Endothelial cell of umbilical vein (primary cell): ENCODE measurements around the gene KCNQ2. TPM values are rescaled to one million over a fixed set of nuclear protein-coding genes. Genes with fewer than 3 reads are reported as not detected.

Experiments used
- BruUV-seq: library from RNA; stranded (reverse); fragments of 400-500 nt; replicated peaks from 2 replicates; lab custom pipeline; 2021; lab: Mats Ljungman, UMichigan
- CTCF ChIA-PET: fragments of 300-600, 350-600 bp; sonication (Branson Sonifier 250); formaldehyde crosslinking; loops from one replicate; lab custom pipeline; 2021; ENCODE audit warnings: antibody characterized with exemption, inconsistent platforms; lab: Charles Lee
- POLR2A ChIA-PET: fragments of 300-600, 350-600 bp; sonication (Branson Sonifier 250); formaldehyde crosslinking; loops from one replicate; lab custom pipeline; 2021; ENCODE audit warnings: antibody characterized with exemption, inconsistent platforms; lab: Charles Lee
- DNase-seq: peaks from one replicate; pipeline ENCODE4 v3.0.0-alpha.2; 2011; ENCODE audit warnings: low read depth, low spot score
- FAIRE-seq: peaks from 2 replicates; lab custom pipeline; 2011; peaks lifted over from hg19 to GRCh38; lab: Jason Lieb, UNC
- H2AFZ ChIP-seq: 2 replicates; pipeline ENCODE4 v1.6.0; 2012; ENCODE audit warnings: low read depth, low read length, control low read depth, inconsistent platforms
- H3K27ac ChIP-seq: 2 replicates; pipeline ENCODE4 v1.5.1; 2011; ENCODE audit warnings: low read depth, mild to moderate bottlenecking, control low read depth, low read length, moderate library complexity; ENCODE audit not compliant: insufficient read depth
- H3K27me3 ChIP-seq, 2 experiments: 2 replicates each; pipeline versions ENCODE4 v1.6.0 to v1.6.1; 2011; ENCODE audit warnings: low read length in 2 of 2, mixed read lengths in 1 of 2; ENCODE audit not compliant: control insufficient read depth in 2 of 2, insufficient read depth in 2 of 2
- H3K36me3 ChIP-seq, 2 experiments: 2 replicates in 1 of 2; 3 replicates in 1 of 2; pipeline ENCODE4 v1.5.1; 2011; ENCODE audit warnings: low read length in 2 of 2, mild to moderate bottlenecking in 1 of 2, moderate library complexity in 1 of 2; ENCODE audit not compliant: control insufficient read depth in 2 of 2, insufficient read depth in 2 of 2; ENCODE audit errors: extremely low read depth in 1 of 2
- H3K4me1 ChIP-seq: 3 replicates; pipeline ENCODE4 v1.5.1; 2011; ENCODE audit warnings: mild to moderate bottlenecking, low read length; ENCODE audit not compliant: control insufficient read depth, insufficient read depth; ENCODE audit errors: extremely low read depth
- H3K4me2 ChIP-seq: 2 replicates; pipeline ENCODE4 v1.6.1; 2011; ENCODE audit warnings: low read length, control low read depth, mixed read lengths; ENCODE audit not compliant: insufficient read depth
- H3K4me3 ChIP-seq, 3 experiments: fragments of 200-600 bp in 1 of 3; sonication (generic), shearing (Covaris generic) in 1 of 3; replicated peaks in 1 of 3; 2 replicates each; pipeline ENCODE4 v1.5.1; 2011 to 2016; ENCODE audit warnings: control low read depth in 3 of 3, low read length in 3 of 3, mild to moderate bottlenecking in 2 of 3, inconsistent platforms in 1 of 3, low read depth in 1 of 3, moderate library complexity in 1 of 3; ENCODE audit not compliant: insufficient read depth in 1 of 3
- H3K79me2 ChIP-seq: 2 replicates; pipeline ENCODE4 v1.6.0; 2012; ENCODE audit warnings: low read length, inconsistent platforms; ENCODE audit not compliant: control insufficient read depth, insufficient read depth
- H3K9ac ChIP-seq: replicated peaks from 2 replicates; pipeline ENCODE3; 2011; ENCODE audit warnings: low read length, control low read depth; ENCODE audit not compliant: insufficient read depth; ENCODE audit errors: extremely low read depth
- H3K9me1 ChIP-seq: replicated peaks from 3 replicates; pipeline ENCODE4 v1.6.0; 2011; ENCODE audit warnings: mild to moderate bottlenecking, low read length; ENCODE audit not compliant: control insufficient read depth, insufficient read depth; ENCODE audit errors: extremely low read depth
- H3K9me3 ChIP-seq: replicated peaks from 2 replicates; pipeline ENCODE4 v1.5.1; 2012; ENCODE audit warnings: low read length, inconsistent platforms; ENCODE audit not compliant: control insufficient read depth, insufficient read depth
- H4K20me1 ChIP-seq: replicated peaks from 2 replicates; pipeline ENCODE3; 2011; ENCODE audit warnings: mild to moderate bottlenecking, low read length; ENCODE audit not compliant: control insufficient read depth, insufficient read depth; ENCODE audit errors: extremely low read depth
- CTCF ChIP-seq, 2 donors: IDR thresholded peaks; 1 replicate in 1 of 2; 2 replicates in 1 of 2; pipeline ENCODE4 v1.5.1; 2011; ENCODE audit warnings: low read length in 2 of 2, mild to moderate bottlenecking in 2 of 2, moderate library complexity in 2 of 2, control low read depth in 1 of 2, inconsistent platforms in 1 of 2, low read depth in 1 of 2; ENCODE audit not compliant: insufficient read depth in 1 of 2; ENCODE audit errors: extremely low read depth in 1 of 2
- EZH2 ChIP-seq: IDR thresholded peaks from 2 replicates; pipeline ENCODE4 v1.6.1; 2012; ENCODE audit warnings: borderline replicate concordance, low read depth, mild to moderate bottlenecking, moderate library complexity, low read length, inconsistent platforms; ENCODE audit not compliant: severe bottlenecking
- FOS ChIP-seq: IDR thresholded peaks from 2 replicates; pipeline ENCODE4 v1.6.1; 2011; ENCODE audit warnings: mild to moderate bottlenecking, low read length, moderate library complexity, borderline replicate concordance; ENCODE audit not compliant: insufficient read depth
- JUN ChIP-seq: IDR thresholded peaks from 2 replicates; pipeline ENCODE4 v1.6.1; 2011; ENCODE audit warnings: borderline replicate concordance, low read depth; ENCODE audit not compliant: insufficient read length, insufficient read depth
- POLR2AphosphoS5 ChIP-seq: IDR thresholded peaks from 2 replicates; pipeline ENCODE4 v1.6.1; 2012; ENCODE audit warnings: low read depth, mild to moderate bottlenecking, control low read depth, low read length, moderate library complexity; ENCODE audit not compliant: insufficient read depth
- dilution Hi-C: fragments of 300-500 bp; cut with MboI; formaldehyde crosslinking; loops from one replicate; pipeline ENCODE4 v1.15.0; 2019; ENCODE audit warnings: low sequenced_read_pairs; ENCODE audit not compliant: extremely low pct_ligation_motif_present
- intact Hi-C: fragments of 100-400 bp; cut with micrococcal nuclease; formaldehyde crosslinking; loops from one replicate; pipeline ENCODE4 v1.10.0; 2022
- polyA plus RNA-seq, 4 experiments: library from polyadenylated mRNA; depleted of rRNA in 3 of 4; stranded (reverse) in 3 of 4; unstranded in 1 of 4; fragments of >200 nt; gene quantifications; 2 replicates each; pipeline versions ENCODE4 v1.2.1 to v1.2.3, GENCODE V29; 2011 to 2012; ENCODE audit warnings: missing spikeins in 1 of 4
- total RNA-seq: library from RNA; stranded (reverse); gene quantifications from 2 replicates; pipeline ENCODE4 v1.2.3, GENCODE V29; 2021
- TF ChIP-seq, protein P1 (sequence below): IDR thresholded peaks from 2 replicates; pipeline ENCODE4 v1.6.1; 2011; ENCODE audit not compliant: insufficient read depth, insufficient read length

Gene KCNQ2
- total and polyA plus RNA-seq, 2 donors (not counting 3 experiments of a cell fraction or from before 2014, with no cell fraction given), result not detected

DNA sequence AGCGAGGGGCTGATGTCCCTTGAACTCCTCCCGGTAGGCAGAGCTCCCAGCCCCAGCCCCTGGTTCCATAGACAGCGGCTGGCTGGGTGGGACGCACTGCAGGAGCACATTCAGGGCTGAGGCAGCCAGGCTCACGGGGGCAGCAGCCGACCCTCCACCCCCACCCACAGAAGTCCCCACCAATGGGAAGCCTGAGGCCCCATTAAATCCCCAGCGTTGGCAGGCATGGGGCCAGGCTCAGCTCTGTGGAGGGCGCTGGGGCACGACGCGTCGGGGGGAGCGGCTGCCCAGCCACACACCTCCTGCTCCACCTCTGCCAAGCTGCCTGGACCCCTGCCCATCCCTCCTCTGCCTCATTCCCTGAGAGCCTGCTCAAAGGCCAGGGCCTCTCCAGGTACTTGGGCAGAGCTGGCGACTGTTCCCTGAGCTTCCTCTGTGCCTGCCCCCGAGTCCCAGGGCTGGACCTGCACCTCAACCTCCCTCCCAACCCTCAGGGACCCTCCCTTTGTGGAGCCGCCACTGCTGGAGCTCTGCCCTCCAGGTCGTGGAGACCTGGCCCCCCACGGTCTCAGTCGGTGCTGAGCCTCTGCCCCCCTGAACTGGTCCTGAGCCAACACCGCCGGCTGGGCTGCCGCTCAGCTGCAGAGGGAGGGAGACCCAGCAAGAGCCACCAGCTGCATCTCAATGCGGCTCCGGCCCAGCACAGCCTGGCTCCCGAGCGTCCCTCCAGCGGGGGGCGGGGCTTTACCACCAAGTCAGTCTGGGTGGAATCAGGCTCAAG lies 120.5 kb downstream of the KCNQ2 start:
- ChIA-PET CTCF (no interaction called here), POLR2A (no interaction called here)
- dilution Hi-C loops, result no loop called here
- BruUV-seq, result no TSS peak
- no peak for TF ChIP-seq EZH2
- no peak for TF ChIP-seq POLR2AphosphoS5
- TF ChIP-seq, protein P1, sequence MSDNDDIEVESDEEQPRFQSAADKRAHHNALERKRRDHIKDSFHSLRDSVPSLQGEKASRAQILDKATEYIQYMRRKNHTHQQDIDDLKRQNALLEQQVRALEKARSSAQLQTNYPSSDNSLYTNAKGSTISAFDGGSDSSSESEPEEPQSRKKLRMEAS, result no peak
- TF ChIP-seq JUN, result no peak
- no peak for TF ChIP-seq FOS
- no peak for TF ChIP-seq CTCF (IDR thresholded peaks at IDR 0.05; ENCODE audit: extremely low read depth in 1 of 2, insufficient read depth in 1 of 2, low read depth in 1 of 2, low read length in 2 of 2)
- H3K36me3 ChIP-seq, result no peaks in the 10 kb centered on the region
- FAIRE-seq (no peak), DNase-seq (no peak)
- no peaks in the 10 kb centered on the region for H4K20me1 ChIP-seq
- H3K9ac ChIP-seq, result no peak overlapping the region
- H3K79me2 ChIP-seq, result no peaks in the 10 kb centered on the region
- H3K27me3 ChIP-seq, result no peaks in the 10 kb centered on the region
- H3K4me3 ChIP-seq, result no peak overlapping the region
- H3K4me1 ChIP-seq, result no peaks in the 10 kb centered on the region
- intact Hi-C loops, result no loop called here
- no peaks in the 10 kb centered on the region for H3K9me3 ChIP-seq
- no peak overlapping the region for H3K27ac ChIP-seq
- no peak overlapping the region for H3K4me2 ChIP-seq
- H2AFZ ChIP-seq, result no peak overlapping the region
- H3K9me1 ChIP-seq, result no peaks in the 10 kb centered on the region
